Breast epithelium (tissue), 3 donors: ENCODE data around the gene CCSAP.

ENCODE experiments used
- CTCF ChIP-seq, 3 donors: fragments of 450-650 bp; IDR thresholded peaks; one replicate each; pipeline ENCODE4 v1.5.1; 2016 to 2017; ENCODE audit warnings: antibody characterized with exemption in 3 of 3, mild to moderate bottlenecking in 3 of 3, moderate library complexity in 3 of 3
- POLR2A ChIP-seq: fragments of 450-650 bp; IDR thresholded peaks from one replicate; pipeline ENCODE4 v1.6.1; 2016; ENCODE audit warnings: antibody characterized with exemption, mild to moderate bottlenecking, moderate library complexity

- no peak for TF ChIP-seq POLR2A
- TF ChIP-seq CTCF (IDR thresholded peaks at IDR 0.05), result no peak
Observed at GRCh38 chr1:229334716-229335115, 8.1 kb downstream of the CCSAP start.
